MM.1S (cell line): ENCODE data around the gene METTL16.
"Not testable (repeated sequence)": the region's sequence is repeated elsewhere in the genome, so short reads cannot be mapped to it uniquely, and the experiment has no call there.

ENCODE experiments used
- EZH2 ChIP-seq: fragments of 300-600 bp; sonication (generic); optimal IDR thresholded peaks from 2 replicates; pipeline ENCODE3; 2017; ENCODE audit warnings: low read depth, mild to moderate bottlenecking, antibody characterized with exemption, low read length, mixed read lengths
- EZH2phosphoT487 ChIP-seq: fragments of 300-600 bp; sonication (generic); IDR thresholded peaks from 2 replicates; pipeline ENCODE4 v1.6.1; 2018; ENCODE audit warnings: antibody characterized with exemption, low read length
- TF ChIP-seq, protein P1 (sequence below): fragments of 300-600 bp; sonication (generic); IDR thresholded peaks from 2 replicates; pipeline ENCODE4 v1.5.1; 2016; ENCODE audit warnings: antibody characterized with exemption, low read length, mixed read lengths

DNA sequence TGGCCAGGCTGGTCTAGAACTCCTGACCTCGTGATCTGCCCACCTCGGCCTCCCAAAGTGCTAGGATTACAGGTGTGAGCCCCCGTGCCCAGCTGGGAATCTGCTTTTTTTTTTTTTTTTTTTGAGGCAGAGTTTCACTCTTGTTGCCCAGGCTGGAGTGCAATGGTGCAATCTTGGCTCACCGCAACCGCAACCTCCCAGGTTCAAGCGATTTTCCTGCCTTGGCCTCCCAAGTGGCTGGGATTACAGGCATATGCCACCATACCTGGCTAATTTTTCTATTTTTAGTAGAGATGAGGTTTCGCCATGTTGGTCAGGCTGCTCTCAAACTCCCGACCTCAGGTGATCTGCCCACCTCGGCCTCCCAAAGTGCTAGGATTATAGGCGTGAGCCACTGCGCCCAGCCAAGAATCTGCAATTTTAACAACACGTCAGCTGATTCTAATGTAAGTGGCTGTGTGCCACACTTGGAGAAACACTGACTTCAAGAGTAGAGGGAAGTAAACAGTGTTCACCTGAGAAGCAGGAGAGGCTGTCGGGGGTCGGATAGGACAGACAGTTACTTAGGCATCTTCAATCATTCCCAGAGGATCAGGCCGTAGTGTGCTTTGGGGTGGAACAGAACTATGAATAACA lies 10.2 kb upstream of the METTL16 start:
- TF ChIP-seq, protein P1, sequence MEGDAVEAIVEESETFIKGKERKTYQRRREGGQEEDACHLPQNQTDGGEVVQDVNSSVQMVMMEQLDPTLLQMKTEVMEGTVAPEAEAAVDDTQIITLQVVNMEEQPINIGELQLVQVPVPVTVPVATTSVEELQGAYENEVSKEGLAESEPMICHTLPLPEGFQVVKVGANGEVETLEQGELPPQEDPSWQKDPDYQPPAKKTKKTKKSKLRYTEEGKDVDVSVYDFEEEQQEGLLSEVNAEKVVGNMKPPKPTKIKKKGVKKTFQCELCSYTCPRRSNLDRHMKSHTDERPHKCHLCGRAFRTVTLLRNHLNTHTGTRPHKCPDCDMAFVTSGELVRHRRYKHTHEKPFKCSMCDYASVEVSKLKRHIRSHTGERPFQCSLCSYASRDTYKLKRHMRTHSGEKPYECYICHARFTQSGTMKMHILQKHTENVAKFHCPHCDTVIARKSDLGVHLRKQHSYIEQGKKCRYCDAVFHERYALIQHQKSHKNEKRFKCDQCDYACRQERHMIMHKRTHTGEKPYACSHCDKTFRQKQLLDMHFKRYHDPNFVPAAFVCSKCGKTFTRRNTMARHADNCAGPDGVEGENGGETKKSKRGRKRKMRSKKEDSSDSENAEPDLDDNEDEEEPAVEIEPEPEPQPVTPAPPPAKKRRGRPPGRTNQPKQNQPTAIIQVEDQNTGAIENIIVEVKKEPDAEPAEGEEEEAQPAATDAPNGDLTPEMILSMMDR, result not testable (repeated sequence)
- TF ChIP-seq EZH2phosphoT487, EZH2: not testable (repeated sequence)
